Mucosa of stomach (tissue), 1 donor: ENCODE measurements around the gene CA11.

Source experiments
- H3K27me3 ChIP-seq: one replicate; pipeline ENCODE4 v1.7.0; 2013; ENCODE audit warnings: mild to moderate bottlenecking, low read length; ENCODE audit not compliant: control insufficient read depth, insufficient read depth
- H3K36me3 ChIP-seq: one replicate; pipeline ENCODE4 v1.7.0; 2013; ENCODE audit warnings: low read length; ENCODE audit not compliant: control insufficient read depth, insufficient read depth
- H3K4me1 ChIP-seq: one replicate; pipeline ENCODE4 v1.7.0; 2013; ENCODE audit warnings: mild to moderate bottlenecking, low read length; ENCODE audit not compliant: control insufficient read depth, insufficient read depth
- H3K4me3 ChIP-seq: one replicate; pipeline ENCODE4 v1.7.0; 2013; ENCODE audit warnings: low read length
- H3K9ac ChIP-seq: one replicate; pipeline ENCODE4 v1.7.0; 2013; ENCODE audit warnings: mild to moderate bottlenecking, low read length, moderate library complexity
- H3K9me3 ChIP-seq: one replicate; pipeline ENCODE4 v1.7.0; 2013; ENCODE audit warnings: mild to moderate bottlenecking, low read length, moderate library complexity; ENCODE audit not compliant: control insufficient read depth
- donor health status: Pancreatic carcinoma.

CA11 gene

GRCh38 chr19:48630296-48631063 is 15.5 kb downstream of the CA11 start:
- Histone ChIP-seq H3K9me3 (no peaks in the 10 kb centered on the region), H3K4me1 (peaks cover 85% of the 10 kb centered on the region), H3K4me3 (no peak overlapping the region), H3K27me3 (no peaks in the 10 kb centered on the region), H3K36me3 (peaks cover 3% of the 10 kb centered on the region), H3K9ac (peak overlapping the region; percentile 58)

GRCh38 chr19:48629599-48630295 is 16.2 kb downstream of the CA11 start:
- Histone ChIP-seq H3K9ac (peak overlapping the region; percentile 58), H3K4me3 (peak overlapping the region; percentile 11), H3K27me3 (no peaks in the 10 kb centered on the region), H3K36me3 (peaks cover 3% of the 10 kb centered on the region), H3K9me3 (no peaks in the 10 kb centered on the region), H3K4me1 (peaks cover 87% of the 10 kb centered on the region)

- H3K4me3 ChIP-seq = no peak overlapping the region
- peaks cover 87% of the 10 kb centered on the region for H3K4me1 ChIP-seq
- no peaks in the 10 kb centered on the region for H3K9me3 ChIP-seq
- no peak overlapping the region for H3K9ac ChIP-seq
- no peaks in the 10 kb centered on the region for H3K27me3 ChIP-seq
- peaks cover 3% of the 10 kb centered on the region for H3K36me3 ChIP-seq
Observed at GRCh38 chr19:48629297-48629598, 16.7 kb downstream of the CA11 start.

- H3K27me3 ChIP-seq = no peaks in the 10 kb centered on the region
- no peak overlapping the region for H3K9ac ChIP-seq
- H3K4me1 ChIP-seq = peaks cover 84% of the 10 kb centered on the region
- H3K9me3 ChIP-seq = no peaks in the 10 kb centered on the region
- H3K36me3 ChIP-seq = peaks cover 3% of the 10 kb centered on the region
- no peak overlapping the region for H3K4me3 ChIP-seq
Observed at GRCh38 chr19:48628486-48629296, 17.3 kb downstream of the CA11 start.

- Histone ChIP-seq H3K36me3 (peaks cover under 1% of the 10 kb centered on the region), H3K4me1 (peaks cover 82% of the 10 kb centered on the region), H3K9ac (peak overlapping the region; percentile 38), H3K27me3 (no peaks in the 10 kb centered on the region), H3K9me3 (no peaks in the 10 kb centered on the region), H3K4me3 (no peak overlapping the region)
Observed at GRCh38 chr19:48627865-48628314, 18.1 kb downstream of the CA11 start.

- Histone ChIP-seq H3K27me3 (no peaks in the 10 kb centered on the region), H3K36me3 (no peaks in the 10 kb centered on the region), H3K4me1 (peaks cover 77% of the 10 kb centered on the region), H3K4me3 (peak overlapping the region; percentile 14), H3K9ac (peak overlapping the region; percentile 38), H3K9me3 (no peaks in the 10 kb centered on the region)
Observed at GRCh38 chr19:48627201-48627864, 18.7 kb downstream of the CA11 start.

GRCh38 chr19:48625891-48626327 is 20.1 kb downstream of the CA11 start:
- Histone ChIP-seq H3K9ac (no peak overlapping the region), H3K27me3 (no peaks in the 10 kb centered on the region), H3K4me1 (peaks cover 68% of the 10 kb centered on the region)

GRCh38 chr19:48624791-48625723 is 20.9 kb downstream of the CA11 start:
- H3K4me3 ChIP-seq = peak overlapping the region; percentile 80
- H3K36me3 ChIP-seq = no peaks in the 10 kb centered on the region
- H3K9ac ChIP-seq = peak overlapping the region; percentile 75
- H3K4me1 ChIP-seq = peaks cover 60% of the 10 kb centered on the region
- no peaks in the 10 kb centered on the region for H3K27me3 ChIP-seq
- H3K9me3 ChIP-seq = no peaks in the 10 kb centered on the region

More at GRCh38 chr19:48625891-48626327, 20.1 kb downstream of the CA11 start:
- no peaks in the 10 kb centered on the region for H3K9me3 ChIP-seq
- no peak overlapping the region for H3K4me3 ChIP-seq
- H3K36me3 ChIP-seq = no peaks in the 10 kb centered on the region

GRCh38 chr19:48624067-48624594 is 21.9 kb downstream of the CA11 start:
- H3K9me3 ChIP-seq = no peaks in the 10 kb centered on the region
- H3K4me3 ChIP-seq = peak overlapping the region; percentile 80
- H3K27me3 ChIP-seq = no peaks in the 10 kb centered on the region
- H3K9ac ChIP-seq = peak overlapping the region; percentile 75
- H3K36me3 ChIP-seq = no peaks in the 10 kb centered on the region
- peaks cover 56% of the 10 kb centered on the region for H3K4me1 ChIP-seq

- Histone ChIP-seq H3K4me1 (peaks cover 50% of the 10 kb centered on the region), H3K9me3 (no peaks in the 10 kb centered on the region), H3K36me3 (no peaks in the 10 kb centered on the region), H3K9ac (peak overlapping the region; percentile 38), H3K27me3 (no peaks in the 10 kb centered on the region), H3K4me3 (peak overlapping the region; percentile 29)
Observed at GRCh38 chr19:48623556-48624066, 22.4 kb downstream of the CA11 start.
